Activated T-cell treated with anti-CD3 and anti-CD28 coated beads, Interleukin-2, amount 50 U/mL, for 72 hours (primary cell): ENCODE data around the gene KCNJ16. TPM values are rescaled to one million over a fixed set of nuclear protein-coding genes. Genes with fewer than 3 reads are reported as not detected.

Source experiments
- ATAC-seq, 2 donors: fragments of 150-1000 bp; cut with Tn5 transposase; replicated peaks in 1 of 2; 2 replicates each; pipeline ENCODE4 v1.10.0; 2021; ENCODE audit warnings: moderate library complexity in 2 of 2, mild to moderate bottlenecking in 1 of 2
- DNase-seq, 2 donors: peaks; one replicate each; pipeline ENCODE4 v3.0.0; 2021 to 2022; ENCODE audit warnings: mixed read lengths in 1 of 2
- H3K27ac Mint-ChIP-seq: one replicate; pipeline ENCODE4 v1.8.0; 2022; ENCODE audit warnings: mild to moderate bottlenecking, moderate library complexity, mixed read lengths
- H3K27me3 Mint-ChIP-seq: one replicate; pipeline ENCODE4 v1.8.0; 2022; ENCODE audit warnings: low read depth, mixed read lengths
- H3K36me3 Mint-ChIP-seq, 2 donors: one replicate each; pipeline ENCODE4 v1.8.0; 2022; ENCODE audit warnings: mixed read lengths in 2 of 2, mild to moderate bottlenecking in 1 of 2; ENCODE audit not compliant: insufficient read depth in 2 of 2
- H3K4me1 Mint-ChIP-seq: one replicate; pipeline ENCODE4 v1.8.0; 2022; ENCODE audit warnings: low read depth, mixed read lengths
- H3K4me3 Mint-ChIP-seq, 2 donors: one replicate each; pipeline ENCODE4 v1.8.0; 2022; ENCODE audit warnings: mild to moderate bottlenecking in 2 of 2, mixed read lengths in 2 of 2, moderate library complexity in 2 of 2
- H3K9me3 Mint-ChIP-seq, 2 donors: one replicate each; pipeline ENCODE4 v1.8.0; 2022; ENCODE audit warnings: mixed read lengths in 2 of 2
- total RNA-seq, 2 donors: library from RNA; stranded (reverse); gene quantifications; one replicate each; pipeline ENCODE4 v1.2.3, GENCODE V29; 2022

KCNJ16 gene
- total RNA-seq, 2 donors from 2014 or later = not detected

DNA sequence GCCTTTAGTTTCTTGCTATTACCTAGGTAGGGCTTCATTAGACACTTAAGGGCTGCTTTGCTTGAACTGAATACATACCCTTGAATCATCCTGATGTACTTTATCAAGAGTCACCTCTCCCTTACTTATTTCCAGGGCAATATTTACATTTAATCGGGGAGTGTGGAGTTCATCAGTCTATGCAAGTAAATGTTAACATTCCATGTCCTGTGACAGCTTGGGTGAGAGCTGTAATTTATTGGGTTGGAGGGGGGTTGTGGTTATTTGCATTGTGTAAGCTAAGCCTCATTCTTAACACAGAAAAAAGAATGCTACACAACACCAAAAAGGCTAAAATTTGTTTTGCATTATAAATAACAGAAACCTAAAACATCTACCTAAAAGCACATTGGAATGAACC lies 16.7 kb downstream of the KCNJ16 start:
- Mint-ChIP-seq H3K9me3 (peaks cover 2 to 4% of the 10 kb centered on the region in 2 donors), H3K4me3 (no peak overlapping the region), H3K27me3 (no peaks in the 10 kb centered on the region), H3K36me3 (peaks cover 1 to 2% of the 10 kb centered on the region in 2 donors), H3K27ac (no peak overlapping the region), H3K4me1 (no peaks in the 10 kb centered on the region)
- DNase-seq (no peak), ATAC-seq (no peak)

DNA sequence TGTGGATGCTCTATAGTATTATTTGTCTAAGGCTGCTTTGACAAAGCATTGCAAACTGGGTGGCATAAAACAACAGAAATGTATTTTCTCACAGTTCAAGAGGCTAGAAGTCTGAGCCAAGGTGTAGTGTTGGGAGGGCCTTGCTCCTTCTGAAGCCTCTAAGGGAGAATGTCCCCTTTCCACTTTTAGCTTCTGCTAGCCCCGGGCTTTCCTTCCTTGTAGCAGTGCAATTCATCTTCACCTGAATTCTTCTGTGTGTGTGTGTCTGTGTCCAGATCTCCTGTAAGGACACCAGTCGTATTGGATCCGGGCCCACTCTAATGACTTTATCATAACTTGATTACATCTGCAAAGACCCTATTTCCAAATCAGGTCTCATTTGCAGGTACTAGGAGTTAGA lies 18.1 kb downstream of the KCNJ16 start:
- Mint-ChIP-seq H3K27ac (no peak overlapping the region), H3K27me3 (no peaks in the 10 kb centered on the region), H3K9me3 (peaks cover 2 to 4% of the 10 kb centered on the region in 2 donors), H3K4me3 (no peak overlapping the region), H3K36me3 (peaks cover 1 to 2% of the 10 kb centered on the region in 2 donors), H3K4me1 (no peaks in the 10 kb centered on the region)
- DNase-seq = no peak
- ATAC-seq = no peak

DNA sequence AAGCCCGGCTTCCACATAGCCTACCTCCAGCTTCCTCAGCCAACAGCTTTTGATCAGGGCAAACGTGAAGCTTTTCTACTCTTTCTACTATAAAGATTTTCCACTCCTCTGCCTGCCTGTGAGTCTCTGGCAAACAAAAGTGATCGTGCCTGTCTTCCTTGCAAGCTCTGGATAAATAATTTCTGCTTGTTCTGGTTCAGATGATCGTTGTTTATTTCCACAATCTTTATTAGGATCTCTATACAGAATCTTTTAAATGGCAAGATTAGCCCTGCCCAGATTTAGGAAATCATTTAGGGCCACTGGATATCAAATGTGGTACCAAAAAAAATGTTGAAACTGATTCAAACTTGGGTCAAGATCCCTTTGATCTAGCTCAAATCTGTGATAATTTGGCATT lies 20.4 kb downstream of the KCNJ16 start:
- no peaks in the 10 kb centered on the region for H3K4me1 Mint-ChIP-seq
- H3K36me3 Mint-ChIP-seq = peaks cover 1 to 2% of the 10 kb centered on the region in 2 donors
- no peak overlapping the region for H3K27ac Mint-ChIP-seq
- no peak overlapping the region for H3K4me3 Mint-ChIP-seq
- DNase-seq = no peak
- ATAC-seq = no peak
- H3K9me3 Mint-ChIP-seq = peaks cover 2 to 4% of the 10 kb centered on the region in 2 donors
- H3K27me3 Mint-ChIP-seq = peaks cover 16% of the 10 kb centered on the region

DNA sequence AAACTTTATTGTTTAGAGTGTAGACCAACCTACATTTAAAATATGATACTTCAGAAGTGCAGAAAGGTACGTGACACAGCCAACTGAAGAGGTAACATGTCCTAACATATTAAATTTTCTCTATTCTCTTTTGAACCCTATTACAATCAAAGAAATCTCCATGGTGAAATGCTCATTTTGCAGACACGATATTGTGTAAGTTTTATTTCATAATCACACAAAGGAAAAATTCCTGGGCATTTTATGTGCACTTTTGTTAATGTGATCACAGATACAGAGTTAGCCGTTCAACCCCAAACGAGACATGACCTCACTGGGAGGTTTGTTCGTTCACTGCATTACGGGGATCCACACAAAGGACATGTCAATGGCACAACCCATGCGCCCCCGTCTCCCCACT lies 21.8 kb downstream of the KCNJ16 start:
- Mint-ChIP-seq H3K36me3 (no peaks in the 10 kb centered on the region), H3K9me3 (no peaks in the 10 kb centered on the region), H3K4me1 (no peaks in the 10 kb centered on the region), H3K27me3 (peaks cover 22% of the 10 kb centered on the region), H3K4me3 (no peak overlapping the region), H3K27ac (no peak overlapping the region)
- no peak for DNase-seq
- no peak for ATAC-seq

DNA sequence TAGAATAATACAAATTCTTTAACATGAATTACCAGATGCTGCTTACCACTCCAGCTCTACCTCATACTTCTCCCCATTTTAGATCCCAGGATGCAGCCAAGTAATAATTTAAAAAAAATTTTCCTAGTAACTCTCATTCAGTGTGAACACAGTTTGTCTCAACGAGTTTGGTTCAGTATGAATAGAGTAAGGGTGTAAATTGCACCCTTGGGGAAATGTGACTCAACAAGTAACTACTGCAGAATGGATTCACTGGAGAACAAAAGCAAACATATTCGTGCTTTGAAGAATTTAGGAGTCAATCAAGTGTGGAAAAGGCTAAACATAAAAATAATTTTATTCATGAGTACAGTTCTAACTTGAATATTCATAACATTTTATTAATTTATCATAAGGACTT lies 23.0 kb downstream of the KCNJ16 start:
- no peak overlapping the region for H3K27ac Mint-ChIP-seq
- peaks cover 22% of the 10 kb centered on the region for H3K27me3 Mint-ChIP-seq
- ATAC-seq (no peak), DNase-seq (no peak)
- no peaks in the 10 kb centered on the region for H3K36me3 Mint-ChIP-seq
- no peaks in the 10 kb centered on the region for H3K4me1 Mint-ChIP-seq
- H3K9me3 Mint-ChIP-seq = no peaks in the 10 kb centered on the region
- no peak overlapping the region for H3K4me3 Mint-ChIP-seq

DNA sequence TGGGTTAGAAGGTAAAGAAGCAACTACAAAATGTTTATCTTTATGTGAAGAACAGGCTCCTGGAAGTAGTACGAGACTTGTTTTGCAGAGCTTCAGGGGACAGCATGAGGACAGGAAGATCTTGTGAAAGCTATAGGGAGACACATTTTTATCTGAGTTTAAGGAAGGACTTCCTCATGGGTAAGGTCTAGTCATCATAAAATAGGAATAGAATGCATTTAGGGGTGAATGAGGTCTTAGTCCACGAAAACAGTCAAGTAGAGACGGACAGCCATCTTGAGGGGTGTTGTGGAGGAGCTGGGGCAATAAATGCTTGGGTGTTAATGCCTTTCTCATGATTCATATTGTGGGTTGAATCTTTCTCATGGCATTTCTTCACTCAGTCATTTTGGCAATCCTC lies 24.3 kb downstream of the KCNJ16 start:
- H3K27ac Mint-ChIP-seq = no peak overlapping the region
- DNase-seq (no peak), ATAC-seq (no peak)
- H3K4me3 Mint-ChIP-seq = no peak overlapping the region
- no peaks in the 10 kb centered on the region for H3K36me3 Mint-ChIP-seq
- H3K4me1 Mint-ChIP-seq = no peaks in the 10 kb centered on the region
- H3K9me3 Mint-ChIP-seq = no peaks in the 10 kb centered on the region
- H3K27me3 Mint-ChIP-seq = peaks cover 22% of the 10 kb centered on the region

DNA sequence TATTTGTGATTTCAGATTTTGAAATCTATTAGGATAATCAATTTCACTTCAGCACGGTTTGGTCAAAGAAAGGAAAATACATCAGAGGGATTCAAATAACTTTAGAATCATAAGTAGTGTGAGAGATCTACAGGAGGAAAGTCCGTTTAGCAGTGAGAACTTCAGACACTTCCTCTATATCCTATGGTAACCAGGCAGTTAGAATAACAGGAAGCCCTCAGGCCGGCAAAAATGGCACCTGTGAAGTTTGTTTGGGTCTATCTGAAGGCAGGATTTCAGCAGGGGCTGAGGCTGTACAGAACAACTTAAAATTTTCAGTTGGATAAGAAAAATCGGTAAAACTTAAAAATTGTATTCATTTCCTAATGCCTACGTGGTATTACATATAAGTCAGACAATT lies 24.9 kb downstream of the KCNJ16 start:
- ATAC-seq = no peak
- no peak for DNase-seq
- Mint-ChIP-seq H3K4me3 (no peak overlapping the region), H3K4me1 (no peaks in the 10 kb centered on the region), H3K27ac (no peak overlapping the region), H3K27me3 (peaks cover 22% of the 10 kb centered on the region), H3K36me3 (no peaks in the 10 kb centered on the region), H3K9me3 (no peaks in the 10 kb centered on the region)

DNA sequence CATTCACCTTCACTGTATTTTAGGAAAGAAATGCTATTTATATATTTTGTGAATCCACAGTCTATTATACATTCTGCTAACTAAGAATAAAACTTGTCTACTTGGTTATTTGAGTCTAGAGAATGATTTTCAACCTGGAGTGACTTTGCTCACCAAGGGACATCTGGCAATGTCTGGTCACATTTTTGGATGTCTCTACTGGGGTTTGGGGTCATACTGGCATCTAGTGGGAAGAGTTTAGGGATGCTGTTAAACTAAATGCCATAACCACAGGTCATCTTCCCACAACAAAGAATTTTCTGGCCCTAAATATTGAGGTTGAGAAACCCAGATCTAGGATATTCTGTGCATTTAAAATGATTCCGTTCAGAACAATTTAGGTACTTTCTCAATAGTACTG lies 26.0 kb downstream of the KCNJ16 start:
- H3K4me3 Mint-ChIP-seq = no peak overlapping the region
- ATAC-seq (no peak), DNase-seq (no peak)
- H3K27ac Mint-ChIP-seq = no peak overlapping the region
- no peaks in the 10 kb centered on the region for H3K9me3 Mint-ChIP-seq
- no peaks in the 10 kb centered on the region for H3K36me3 Mint-ChIP-seq
- no peaks in the 10 kb centered on the region for H3K4me1 Mint-ChIP-seq
- peaks cover 22% of the 10 kb centered on the region for H3K27me3 Mint-ChIP-seq

DNA sequence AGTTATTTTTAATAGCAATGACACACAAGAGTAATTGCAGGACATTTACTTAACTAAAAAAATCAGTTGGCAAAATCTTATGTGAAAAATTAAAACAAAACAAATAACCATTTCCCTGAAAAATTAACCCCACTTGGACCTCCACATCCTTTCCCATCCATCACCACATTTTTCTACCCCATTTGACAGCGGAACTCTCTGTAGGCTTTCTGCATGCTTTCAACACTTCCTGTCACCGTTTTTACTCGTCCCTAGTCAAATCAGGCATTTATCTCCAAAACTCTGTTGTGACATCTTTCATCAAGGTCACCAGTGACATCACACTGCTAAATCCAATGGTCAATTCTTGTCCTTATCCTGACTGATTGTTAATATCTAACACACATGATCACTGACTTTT lies 27.5 kb downstream of the KCNJ16 start:
- Mint-ChIP-seq H3K36me3 (no peaks in the 10 kb centered on the region), H3K4me1 (peaks cover 6% of the 10 kb centered on the region), H3K4me3 (no peak overlapping the region), H3K9me3 (no peaks in the 10 kb centered on the region), H3K27me3 (peaks cover 22% of the 10 kb centered on the region), H3K27ac (no peak overlapping the region)
- no peak for DNase-seq
- ATAC-seq = no peak

DNA sequence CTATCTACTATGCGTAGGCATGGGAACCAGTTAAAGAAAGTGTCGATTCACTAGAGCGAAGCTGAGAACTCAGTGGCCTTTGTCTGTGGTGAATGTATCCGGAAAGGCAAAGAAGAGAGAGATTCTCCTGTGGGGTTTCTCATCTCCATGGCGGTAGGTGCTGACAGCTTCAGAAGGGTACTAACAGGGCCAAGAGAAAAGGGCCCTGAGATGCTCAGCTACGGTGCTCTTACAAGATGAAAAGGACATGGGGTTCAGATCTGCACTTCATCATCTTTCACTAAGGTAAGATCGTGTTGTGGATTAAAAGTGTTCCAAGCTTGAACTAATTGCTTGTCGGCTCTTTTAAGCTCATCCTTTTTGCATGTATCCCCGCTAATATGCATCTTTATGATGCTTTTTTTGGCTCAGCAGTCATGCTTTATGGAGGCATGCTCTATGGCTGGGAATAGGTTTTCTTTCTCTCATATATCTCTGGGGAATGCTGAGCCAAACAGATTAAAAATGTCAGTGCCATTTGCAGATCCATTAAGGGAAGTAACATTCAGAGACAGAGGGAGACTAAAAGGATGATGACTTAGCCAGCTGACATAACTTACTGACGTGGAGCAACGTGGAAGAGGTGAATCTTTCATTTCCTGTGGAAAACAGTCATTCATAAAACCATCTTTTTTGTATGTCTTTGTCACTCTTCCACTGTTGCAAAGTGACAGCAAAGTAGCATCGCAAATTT lies 29.9 kb downstream of the KCNJ16 start:
- Mint-ChIP-seq H3K9me3 (no peaks in the 10 kb centered on the region), H3K36me3 (no peaks in the 10 kb centered on the region), H3K27me3 (peaks cover 18% of the 10 kb centered on the region), H3K27ac (no peak overlapping the region), H3K4me3 (no peak overlapping the region), H3K4me1 (peaks cover 6% of the 10 kb centered on the region)
- ATAC-seq = peak in 1 of 2 donors; percentile 44
- DNase-seq = no peak

DNA sequence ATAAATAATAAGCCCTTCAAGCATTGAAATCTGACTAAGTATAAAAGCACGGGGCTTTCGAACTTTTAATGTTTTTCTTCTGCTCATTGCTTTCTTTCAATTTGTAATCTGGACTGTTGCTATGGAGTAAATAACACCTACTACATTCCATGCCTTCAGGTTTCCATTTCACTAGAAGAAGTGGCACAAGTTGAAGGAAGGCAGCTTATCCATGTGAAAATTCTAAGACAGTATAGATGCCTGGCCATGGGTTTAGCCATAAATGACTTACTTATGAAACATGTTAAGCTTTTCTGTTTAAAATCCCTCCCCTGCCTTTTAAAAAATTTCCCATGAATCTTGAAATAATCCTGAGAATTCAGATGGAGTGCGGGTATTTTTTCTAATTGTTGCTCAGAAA lies 30.6 kb downstream of the KCNJ16 start:
- Mint-ChIP-seq H3K27me3 (peaks cover 12% of the 10 kb centered on the region), H3K4me1 (peaks cover 6% of the 10 kb centered on the region), H3K27ac (no peak overlapping the region), H3K36me3 (no peaks in the 10 kb centered on the region), H3K9me3 (no peaks in the 10 kb centered on the region), H3K4me3 (no peak overlapping the region)
- DNase-seq (no peak), ATAC-seq (no peak)

DNA sequence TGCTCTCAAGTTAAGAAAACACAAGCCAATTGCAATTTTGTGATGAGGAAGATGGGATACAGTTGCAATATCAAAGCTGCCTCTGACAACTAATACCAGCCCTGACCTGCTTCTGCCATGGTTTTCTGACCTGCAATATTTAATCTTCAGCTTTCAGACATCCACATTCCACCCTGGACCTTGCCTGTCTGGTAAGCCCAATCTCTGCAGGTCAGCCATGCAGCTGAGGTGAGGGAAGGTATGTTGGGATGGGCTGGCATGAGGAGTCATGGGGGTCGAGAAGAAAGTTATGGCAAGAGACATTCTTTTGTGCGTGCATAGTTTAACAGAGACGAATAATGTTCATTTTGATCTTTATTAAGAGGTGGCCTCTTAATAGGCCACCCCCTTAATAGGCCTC lies 31.5 kb downstream of the KCNJ16 start:
- Mint-ChIP-seq H3K4me3 (no peak overlapping the region), H3K4me1 (peaks cover 6% of the 10 kb centered on the region), H3K9me3 (no peaks in the 10 kb centered on the region), H3K27me3 (peaks cover 14% of the 10 kb centered on the region), H3K27ac (no peak overlapping the region), H3K36me3 (no peaks in the 10 kb centered on the region)
- DNase-seq = no peak
- ATAC-seq = no peak

DNA sequence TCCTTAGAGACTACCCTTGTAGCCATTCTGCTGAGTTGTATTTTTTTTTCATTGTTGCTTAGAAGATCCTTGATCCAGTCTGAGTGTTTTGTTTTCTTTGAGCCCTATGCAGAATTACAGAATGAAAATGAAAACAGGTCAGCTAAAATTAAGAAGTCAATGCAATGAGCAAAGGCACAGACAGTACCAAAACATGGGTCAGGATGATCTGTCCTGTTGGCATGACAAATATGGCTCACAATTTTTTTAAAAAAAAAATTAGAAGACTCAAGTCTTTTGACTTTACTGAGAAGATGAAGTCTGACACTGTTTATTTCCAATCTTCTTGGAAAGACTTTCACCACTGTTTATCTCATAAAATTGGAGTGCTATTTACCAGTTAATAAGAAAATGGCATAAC lies 32.4 kb downstream of the KCNJ16 start:
- H3K4me3 Mint-ChIP-seq = no peak overlapping the region
- H3K36me3 Mint-ChIP-seq = no peaks in the 10 kb centered on the region
- peaks cover 6% of the 10 kb centered on the region for H3K4me1 Mint-ChIP-seq
- no peaks in the 10 kb centered on the region for H3K9me3 Mint-ChIP-seq
- DNase-seq (no peak), ATAC-seq (peak in 1 of 2 donors; percentile 9)
- peaks cover 14% of the 10 kb centered on the region for H3K27me3 Mint-ChIP-seq
- no peak overlapping the region for H3K27ac Mint-ChIP-seq

DNA sequence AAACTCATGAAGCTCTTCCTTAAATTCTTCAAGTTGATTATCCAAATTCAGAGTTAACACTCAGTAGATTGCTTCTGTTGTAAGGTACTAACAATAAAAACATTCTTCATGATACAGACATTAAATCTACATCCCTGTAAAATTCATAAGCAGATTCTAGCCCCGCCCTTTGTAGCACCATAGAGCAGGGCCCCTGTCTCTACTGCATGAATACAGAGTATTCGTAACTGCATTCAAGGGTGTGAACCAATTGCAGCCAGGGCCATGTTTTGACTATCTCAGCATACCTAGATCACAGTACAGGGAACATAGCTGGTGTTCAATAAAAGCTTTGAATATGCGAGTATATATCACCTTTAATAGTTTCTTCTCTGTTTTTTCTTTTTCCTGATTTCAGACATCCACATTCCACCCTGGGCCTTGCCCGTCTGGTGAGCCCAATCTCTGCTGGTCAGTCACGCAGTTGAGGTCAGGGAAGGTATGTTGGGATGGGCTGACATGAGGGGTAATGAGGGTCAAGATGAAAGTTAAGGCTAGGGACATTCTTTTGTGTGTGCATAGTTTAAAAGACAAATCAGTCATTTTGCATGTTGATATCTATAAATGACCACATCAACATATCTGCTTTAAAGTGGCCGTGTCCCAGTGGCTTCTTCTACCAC lies 33.0 kb downstream of the KCNJ16 start:
- no peak overlapping the region for H3K4me3 Mint-ChIP-seq
- ATAC-seq (no peak), DNase-seq (no peak)
- no peak overlapping the region for H3K27ac Mint-ChIP-seq
- H3K4me1 Mint-ChIP-seq = peaks cover 6% of the 10 kb centered on the region
- H3K27me3 Mint-ChIP-seq = peaks cover 14% of the 10 kb centered on the region
- H3K36me3 Mint-ChIP-seq = no peaks in the 10 kb centered on the region
- no peaks in the 10 kb centered on the region for H3K9me3 Mint-ChIP-seq
